K562 (cell line): ENCODE measurements around the gene CADM2. TPM values are rescaled to one million over a fixed set of nuclear protein-coding genes. Genes with fewer than 3 reads are reported as not detected.

Experiments
- CBFA2T2 ChIP-seq: fragments of 450-650 bp; conservative IDR thresholded peaks from 2 replicates; pipeline ENCODE4 v1.6.1; 2017; ENCODE audit warnings: mild to moderate bottlenecking
- MGA ChIP-seq: fragments of 450-650 bp; IDR thresholded peaks from 2 replicates; pipeline ENCODE4 v1.6.1; 2016; ENCODE audit warnings: mild to moderate bottlenecking, moderate library complexity
- RAD51 ChIP-seq: fragments of 450-650 bp; IDR thresholded peaks from 2 replicates; pipeline ENCODE4 v1.7.1; 2016; ENCODE audit warnings: low read depth, mild to moderate bottlenecking, borderline replicate concordance
- SUPT5H ChIP-seq: fragments of 450-650 bp; IDR thresholded peaks from 2 replicates; pipeline ENCODE4 v1.6.1; 2016
- TFE3 ChIP-seq: fragments of 450-650 bp; formaldehyde crosslinking; IDR thresholded peaks from 2 replicates; pipeline ENCODE4 v1.4.0; 2020; ENCODE audit warnings: mild to moderate bottlenecking, mixed read lengths
- polyA plus RNA-seq, 8 experiments: library from polyadenylated mRNA; depleted of rRNA in 4 of 8; stranded (reverse) in 5 of 8; unstranded in 3 of 8; fragments of >200 nt; fragmentation: Nextera tagmentation in 2 of 8; fragmentation: Illumina TruSeq in 1 of 8; extraction: Ambion mirVana in 2 of 8; extraction: Trizol in 1 of 8; gene quantifications; 2 replicates each; pipeline versions ENCODE4 v1.2.1 to v1.2.3, GENCODE V29; 2011 to 2014; ENCODE audit warnings: inconsistent platforms in 1 of 8, missing spikeins in 1 of 8
- total RNA-seq, 7 experiments: library from RNA; depleted of rRNA in 6 of 7; stranded (reverse); fragments of >200 nt in 6 of 7; fragmentation: Illumina TruSeq in 2 of 7; extraction: Trizol in 2 of 7; gene quantifications; 2 replicates each; pipeline versions ENCODE4 v1.2.1 to v1.2.3, GENCODE V29; 2011 to 2021; ENCODE audit warnings: low replicate concordance in 1 of 7

The CADM2 gene
- total and polyA plus RNA-seq, 9 of the 15 experiments (the other 6 are each of a cell fraction or from before 2014, with no cell fraction given) = 0.11 to 3.2 (median 0.95) TPM

GRCh38 chr3:85455561-85456200, 496.9 kb downstream of the CADM2 start (continued):
- no peak for TF ChIP-seq MGA
- no peak for TF ChIP-seq SUPT5H
- TF ChIP-seq RAD51 = peak; percentile 67; the same call in 1 of the 2 replicates
- 0 out of 2 replicates have a peak, but pooled peaks have one; percentile 4 for TF ChIP-seq CBFA2T2
- TF ChIP-seq TFE3 (CRISPR knock-in tag) = peak; percentile 85
- TF ChIP-seq, all 486 proteins: peak for 3
